ENCODE measurements around the gene KCNIP4.

DNA sequence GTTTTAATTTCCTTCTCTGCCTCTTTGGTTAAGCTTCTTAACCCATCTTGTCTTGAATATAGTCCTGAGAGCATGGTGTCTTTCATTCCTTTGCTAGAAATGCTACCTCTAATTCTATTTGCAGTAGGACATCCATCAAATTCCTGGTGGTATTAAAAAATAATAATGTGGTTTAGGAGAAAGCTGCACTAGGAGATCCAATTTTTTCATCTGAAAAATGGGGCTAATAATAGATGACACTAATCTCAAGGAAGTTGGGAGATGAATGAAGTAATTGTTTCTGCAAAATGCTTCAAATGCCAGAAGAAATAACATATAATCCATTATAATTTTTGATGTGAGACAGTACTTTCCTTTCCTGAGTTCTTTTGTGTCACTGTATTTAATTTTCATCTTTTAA lies 1053.4 kb downstream of the KCNIP4 start:
- TF ChIP-seq, protein P1, sequence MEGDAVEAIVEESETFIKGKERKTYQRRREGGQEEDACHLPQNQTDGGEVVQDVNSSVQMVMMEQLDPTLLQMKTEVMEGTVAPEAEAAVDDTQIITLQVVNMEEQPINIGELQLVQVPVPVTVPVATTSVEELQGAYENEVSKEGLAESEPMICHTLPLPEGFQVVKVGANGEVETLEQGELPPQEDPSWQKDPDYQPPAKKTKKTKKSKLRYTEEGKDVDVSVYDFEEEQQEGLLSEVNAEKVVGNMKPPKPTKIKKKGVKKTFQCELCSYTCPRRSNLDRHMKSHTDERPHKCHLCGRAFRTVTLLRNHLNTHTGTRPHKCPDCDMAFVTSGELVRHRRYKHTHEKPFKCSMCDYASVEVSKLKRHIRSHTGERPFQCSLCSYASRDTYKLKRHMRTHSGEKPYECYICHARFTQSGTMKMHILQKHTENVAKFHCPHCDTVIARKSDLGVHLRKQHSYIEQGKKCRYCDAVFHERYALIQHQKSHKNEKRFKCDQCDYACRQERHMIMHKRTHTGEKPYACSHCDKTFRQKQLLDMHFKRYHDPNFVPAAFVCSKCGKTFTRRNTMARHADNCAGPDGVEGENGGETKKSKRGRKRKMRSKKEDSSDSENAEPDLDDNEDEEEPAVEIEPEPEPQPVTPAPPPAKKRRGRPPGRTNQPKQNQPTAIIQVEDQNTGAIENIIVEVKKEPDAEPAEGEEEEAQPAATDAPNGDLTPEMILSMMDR (IDR thresholded peaks at IDR 0.05): no peak
- TF ChIP-seq POLR2A (IDR thresholded peaks at IDR 0.05): no peak
